ENCODE data around the gene HOMER3. TPM values are rescaled to one million over a fixed set of nuclear protein-coding genes. Genes with fewer than 3 reads are reported as not detected.

The HOMER3 gene
- polyA plus RNA-seq, 2 donors = 8.9 to 12.6 TPM

- Histone ChIP-seq H3K36me3 (ENCODE audit: control insufficient read depth in 2 of 2, insufficient read depth in 2 of 2, low read length in 1 of 2) (no peaks in the 10 kb centered on the region), H3K9me3 (ENCODE audit: control insufficient read depth in 2 of 2, insufficient read depth in 1 of 2, low read depth in 1 of 2, low read length in 1 of 2) (no peaks in the 10 kb centered on the region), H3K27ac (ENCODE audit: low read depth in 2 of 2, low read length in 1 of 2) (no peak overlapping the region), H3K27me3 (ENCODE audit: control insufficient read depth in 1 of 2, insufficient read depth in 2 of 2, low read length in 2 of 2) (no peaks in the 10 kb centered on the region), H3K4me1 (ENCODE audit: control insufficient read depth in 2 of 2, insufficient read depth in 2 of 2, low read length in 1 of 2) (no peaks in the 10 kb centered on the region), H3K4me3 (ENCODE audit: low read depth in 1 of 2, low read length in 2 of 2) (no peak overlapping the region)
Observed at GRCh38 chr19:18946335-18946734, 5.3 kb upstream of the HOMER3 start.

DNA sequence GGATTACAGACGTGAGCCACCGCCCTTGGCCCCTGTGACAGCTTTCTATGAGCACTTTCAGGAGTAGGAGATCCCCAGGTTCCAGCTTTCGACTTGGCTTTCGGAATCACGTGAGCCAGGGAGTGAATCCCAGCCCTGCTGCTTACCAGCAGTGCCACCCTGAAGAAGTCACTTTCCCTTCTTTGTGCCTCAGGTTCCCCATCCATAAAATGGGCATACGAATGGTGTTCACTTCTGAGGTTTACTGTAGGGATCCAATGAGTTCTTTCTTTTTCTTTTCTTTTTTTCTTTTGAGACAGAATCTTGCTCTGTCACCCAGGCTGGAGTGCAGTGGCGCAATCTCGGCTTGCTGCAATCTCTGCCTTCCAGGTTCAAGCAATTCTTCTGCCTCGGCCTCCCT, 4.3 kb upstream of the HOMER3 start:
- WGBS, 2 donors = 86 to 90% methylated on average over 9 of the region's 9 CpGs
- no peaks in the 10 kb centered on the region for H3K4me1 ChIP-seq (ENCODE audit: control insufficient read depth in 2 of 2, insufficient read depth in 2 of 2, low read length in 1 of 2)
- no peak overlapping the region for H3K4me3 ChIP-seq (ENCODE audit: low read depth in 1 of 2, low read length in 2 of 2)
- no peaks in the 10 kb centered on the region for H3K9me3 ChIP-seq (ENCODE audit: control insufficient read depth in 2 of 2, insufficient read depth in 1 of 2, low read depth in 1 of 2, low read length in 1 of 2)
- no peaks in the 10 kb centered on the region for H3K27me3 ChIP-seq (ENCODE audit: control insufficient read depth in 1 of 2, insufficient read depth in 2 of 2, low read length in 2 of 2)
- H3K36me3 ChIP-seq (ENCODE audit: control insufficient read depth in 2 of 2, insufficient read depth in 2 of 2, low read length in 1 of 2) = no peaks in the 10 kb centered on the region
- no peak overlapping the region for H3K27ac ChIP-seq (ENCODE audit: low read depth in 2 of 2, low read length in 1 of 2)

DNA sequence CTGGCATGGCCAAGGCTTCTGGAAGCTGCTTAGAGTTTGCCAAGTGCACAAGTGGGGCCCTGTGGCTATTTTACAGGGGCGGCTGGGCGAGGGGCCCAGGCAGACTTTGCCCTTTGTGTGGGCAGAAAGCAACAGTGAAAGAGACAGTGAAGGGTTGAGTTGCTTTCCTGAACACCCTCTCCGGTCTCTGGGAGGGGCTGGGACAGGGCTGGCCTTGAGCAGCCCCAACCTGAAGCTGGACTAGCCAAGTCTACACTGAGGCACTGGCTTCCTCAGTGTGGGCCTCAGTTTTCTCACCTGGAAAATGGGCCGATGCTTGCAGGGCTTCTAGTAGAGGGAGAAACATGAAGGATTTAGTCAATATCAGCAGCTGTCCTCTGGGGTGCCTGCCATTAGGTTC, 2.4 kb upstream of the HOMER3 start:
- H3K36me3 ChIP-seq (ENCODE audit: control insufficient read depth in 2 of 2, insufficient read depth in 2 of 2, low read length in 1 of 2) = no peaks in the 10 kb centered on the region
- no peaks in the 10 kb centered on the region for H3K27me3 ChIP-seq (ENCODE audit: control insufficient read depth in 1 of 2, insufficient read depth in 2 of 2, low read length in 2 of 2)
- 55 to 62% methylated on average over 4 of the region's 4 CpGs for WGBS, 2 donors
- no peaks in the 10 kb centered on the region for H3K9me3 ChIP-seq (ENCODE audit: control insufficient read depth in 2 of 2, insufficient read depth in 1 of 2, low read depth in 1 of 2, low read length in 1 of 2)
- H3K4me3 ChIP-seq (ENCODE audit: low read depth in 1 of 2, low read length in 2 of 2) = no peak overlapping the region
- H3K4me1 ChIP-seq (ENCODE audit: control insufficient read depth in 2 of 2, insufficient read depth in 2 of 2, low read length in 1 of 2) = peaks cover 0 to 2% of the 10 kb centered on the region in 2 donors
- H3K27ac ChIP-seq (ENCODE audit: low read depth in 2 of 2, low read length in 1 of 2) = no peak overlapping the region

GRCh38 chr19:18942692-18943091, 1.7 kb upstream of the HOMER3 start:
- Histone ChIP-seq H3K27me3 (ENCODE audit: control insufficient read depth in 1 of 2, insufficient read depth in 2 of 2, low read length in 2 of 2) (no peaks in the 10 kb centered on the region), H3K36me3 (ENCODE audit: control insufficient read depth in 2 of 2, insufficient read depth in 2 of 2, low read length in 1 of 2) (no peaks in the 10 kb centered on the region), H3K9me3 (ENCODE audit: control insufficient read depth in 2 of 2, insufficient read depth in 1 of 2, low read depth in 1 of 2, low read length in 1 of 2) (no peaks in the 10 kb centered on the region), H3K4me3 (ENCODE audit: low read depth in 1 of 2, low read length in 2 of 2) (no peak overlapping the region), H3K4me1 (ENCODE audit: control insufficient read depth in 2 of 2, insufficient read depth in 2 of 2, low read length in 1 of 2) (peaks cover 0 to 2% of the 10 kb centered on the region in 2 donors), H3K27ac (ENCODE audit: low read depth in 2 of 2, low read length in 1 of 2) (no peak overlapping the region)
- WGBS, 2 donors = 71 to 73% methylated on average over 6 of the region's 6 CpGs

DNA sequence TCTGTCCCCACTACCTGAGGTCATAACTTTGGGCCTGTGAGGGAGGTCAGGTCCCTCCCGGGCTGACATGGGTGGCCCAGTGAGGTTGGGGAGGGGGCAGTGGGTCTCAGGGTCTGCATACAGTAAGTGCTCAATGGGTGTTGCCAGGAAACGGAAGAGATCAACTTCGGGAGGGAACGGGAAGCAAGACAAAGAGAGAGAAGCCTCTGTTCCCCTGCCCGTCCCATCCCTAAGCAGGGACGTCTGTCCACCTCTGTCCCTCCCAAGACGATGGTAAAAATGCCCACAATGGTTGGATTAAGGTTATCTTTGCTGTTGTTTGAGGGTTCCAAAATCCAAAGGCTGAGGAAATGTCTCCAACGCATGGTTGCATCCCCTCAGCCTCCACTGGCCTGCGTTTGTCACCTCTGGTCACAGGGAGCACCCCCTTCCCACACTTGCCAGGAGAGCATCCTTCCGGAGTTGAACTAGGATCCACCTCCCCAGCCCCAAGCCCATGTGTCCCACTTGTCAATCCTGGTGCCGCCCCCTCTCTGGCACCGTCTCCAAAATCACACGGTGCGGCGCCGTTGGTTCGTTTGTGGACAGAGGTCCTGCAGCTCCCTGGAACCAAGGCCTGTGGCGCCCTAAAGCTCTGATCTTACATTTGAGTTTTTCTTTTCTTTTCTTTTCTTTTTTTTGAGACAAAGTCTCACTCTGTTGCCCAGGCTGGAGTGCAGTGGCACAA, 774 bp upstream of the HOMER3 start:
- no peaks in the 10 kb centered on the region for H3K9me3 ChIP-seq (ENCODE audit: control insufficient read depth in 2 of 2, insufficient read depth in 1 of 2, low read depth in 1 of 2, low read length in 1 of 2)
- WGBS, 2 donors = 58 to 68% methylated on average over 18 of the region's 18 CpGs
- H3K36me3 ChIP-seq (ENCODE audit: control insufficient read depth in 2 of 2, insufficient read depth in 2 of 2, low read length in 1 of 2) = no peaks in the 10 kb centered on the region
- H3K27me3 ChIP-seq (ENCODE audit: control insufficient read depth in 1 of 2, insufficient read depth in 2 of 2, low read length in 2 of 2) = no peaks in the 10 kb centered on the region
- H3K4me3 ChIP-seq (ENCODE audit: low read depth in 1 of 2, low read length in 2 of 2) = no peak overlapping the region
- H3K4me1 ChIP-seq (ENCODE audit: control insufficient read depth in 2 of 2, insufficient read depth in 2 of 2, low read length in 1 of 2) = peaks cover 0 to 2% of the 10 kb centered on the region in 2 donors
- H3K27ac ChIP-seq (ENCODE audit: low read depth in 2 of 2, low read length in 1 of 2) = no peak overlapping the region

- no peaks in the 10 kb centered on the region for H3K9me3 ChIP-seq (ENCODE audit: control insufficient read depth in 2 of 2, insufficient read depth in 1 of 2, low read depth in 1 of 2, low read length in 1 of 2)
- H3K27ac ChIP-seq (ENCODE audit: low read depth in 2 of 2, low read length in 1 of 2) = peak overlapping the region in 1 of 2 donors; percentile 1
- WGBS, 2 donors = 1% methylated on average over 40 to 47 of the region's 47 CpGs
- peaks cover 0 to 2% of the 10 kb centered on the region in 2 donors for H3K4me1 ChIP-seq (ENCODE audit: control insufficient read depth in 2 of 2, insufficient read depth in 2 of 2, low read length in 1 of 2)
- H3K4me3 ChIP-seq (ENCODE audit: low read depth in 1 of 2, low read length in 2 of 2) = peak overlapping the region; percentile 55 to 69
- no peaks in the 10 kb centered on the region for H3K27me3 ChIP-seq (ENCODE audit: control insufficient read depth in 1 of 2, insufficient read depth in 2 of 2, low read length in 2 of 2)
- H3K36me3 ChIP-seq (ENCODE audit: control insufficient read depth in 2 of 2, insufficient read depth in 2 of 2, low read length in 1 of 2) = no peaks in the 10 kb centered on the region
Observed at GRCh38 chr19:18939922-18940768, 872 bp downstream of the HOMER3 start.

DNA sequence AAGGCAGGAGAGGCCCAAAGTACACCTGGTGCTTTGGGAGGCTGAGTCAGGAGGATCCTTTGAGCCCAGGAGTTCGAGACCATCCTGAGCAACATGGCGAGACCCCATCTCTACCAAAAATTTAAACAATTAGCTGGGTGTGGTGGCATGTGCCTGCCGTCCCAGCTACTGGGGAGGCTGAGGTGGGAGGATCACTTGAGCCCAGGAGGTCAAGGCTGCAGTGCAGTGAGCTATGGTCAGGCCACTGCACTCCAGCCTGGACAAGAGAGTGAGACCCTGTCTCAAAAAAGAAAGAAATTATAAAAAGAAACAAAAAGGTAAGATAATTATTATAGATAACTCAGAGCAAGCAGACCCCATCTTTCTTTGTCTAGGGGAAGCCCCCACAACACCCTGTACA, 1.9 kb downstream of the HOMER3 start:
- no peaks in the 10 kb centered on the region for H3K9me3 ChIP-seq (ENCODE audit: control insufficient read depth in 2 of 2, insufficient read depth in 1 of 2, low read depth in 1 of 2, low read length in 1 of 2)
- H3K27ac ChIP-seq (ENCODE audit: low read depth in 2 of 2, low read length in 1 of 2) = no peak overlapping the region
- H3K27me3 ChIP-seq (ENCODE audit: control insufficient read depth in 1 of 2, insufficient read depth in 2 of 2, low read length in 2 of 2) = no peaks in the 10 kb centered on the region
- 88 to 91% methylated on average over 3 of the region's 3 CpGs for WGBS, 2 donors
- H3K4me3 ChIP-seq (ENCODE audit: low read depth in 1 of 2, low read length in 2 of 2) = no peak overlapping the region
- H3K4me1 ChIP-seq (ENCODE audit: control insufficient read depth in 2 of 2, insufficient read depth in 2 of 2, low read length in 1 of 2) = peaks cover 0 to 2% of the 10 kb centered on the region in 2 donors
- H3K36me3 ChIP-seq (ENCODE audit: control insufficient read depth in 2 of 2, insufficient read depth in 2 of 2, low read length in 1 of 2) = no peaks in the 10 kb centered on the region

DNA sequence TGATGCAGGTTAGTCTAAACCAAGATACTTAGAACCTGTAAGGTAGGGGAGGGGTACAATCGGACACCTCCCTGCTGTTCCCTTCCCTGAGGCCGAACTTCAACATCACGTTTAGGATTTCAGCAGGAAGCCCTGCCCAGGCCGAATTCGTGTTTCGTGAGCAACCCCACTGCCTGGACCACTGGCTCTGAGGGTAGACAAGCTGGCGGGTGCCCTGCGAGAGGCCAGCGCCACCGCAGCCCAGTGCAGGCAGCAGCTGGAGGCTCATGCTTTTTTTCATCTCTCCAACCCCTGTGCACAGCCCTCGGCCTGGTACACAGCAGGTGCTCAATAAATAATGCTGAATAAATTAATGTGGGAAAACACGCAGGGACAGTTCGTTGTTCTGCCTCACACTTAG, 7.7 kb downstream of the HOMER3 start:
- 87 to 91% methylated on average over 13 of the region's 13 CpGs for WGBS, 2 donors
- Histone ChIP-seq H3K4me1 (ENCODE audit: control insufficient read depth in 2 of 2, insufficient read depth in 2 of 2, low read length in 1 of 2) (no peaks in the 10 kb centered on the region), H3K27ac (ENCODE audit: low read depth in 2 of 2, low read length in 1 of 2) (no peak overlapping the region), H3K36me3 (ENCODE audit: control insufficient read depth in 2 of 2, insufficient read depth in 2 of 2, low read length in 1 of 2) (peaks cover 0 to 4% of the 10 kb centered on the region in 2 donors), H3K4me3 (ENCODE audit: low read depth in 1 of 2, low read length in 2 of 2) (no peak overlapping the region), H3K27me3 (ENCODE audit: control insufficient read depth in 1 of 2, insufficient read depth in 2 of 2, low read length in 2 of 2) (no peaks in the 10 kb centered on the region), H3K9me3 (ENCODE audit: control insufficient read depth in 2 of 2, insufficient read depth in 1 of 2, low read depth in 1 of 2, low read length in 1 of 2) (no peaks in the 10 kb centered on the region)

DNA sequence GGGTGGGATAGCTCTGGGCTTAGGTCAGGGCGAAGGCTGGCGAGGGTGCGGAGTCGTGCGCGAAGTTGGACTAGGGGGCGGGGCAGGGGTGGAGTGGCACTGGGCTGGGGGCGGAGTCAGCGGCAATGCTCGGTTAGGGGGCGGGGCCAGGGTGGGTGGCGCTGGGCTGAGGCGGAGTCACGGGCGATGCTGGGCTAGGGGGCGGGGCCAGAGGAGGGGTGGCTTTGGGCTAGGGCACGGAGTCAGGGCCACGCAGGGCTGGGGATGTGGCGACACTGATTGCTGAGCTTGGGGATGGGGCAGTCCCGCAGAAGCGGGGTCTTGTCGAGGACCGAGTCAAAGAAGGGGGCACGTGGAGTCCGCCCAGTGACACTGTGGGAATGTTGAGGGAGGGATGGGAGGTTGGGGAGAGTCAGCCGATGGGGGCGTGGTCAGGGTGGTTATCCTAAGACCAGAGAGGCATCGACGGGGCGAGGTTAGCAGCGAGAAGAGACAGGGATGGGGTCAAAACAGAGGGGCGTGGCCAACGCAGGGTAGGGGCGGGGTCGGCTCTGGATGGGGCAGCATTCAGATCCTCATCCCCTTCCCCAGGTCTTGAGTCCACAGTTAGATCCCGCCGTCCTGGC, 8.7 kb downstream of the HOMER3 start:
- Histone ChIP-seq H3K9me3 (ENCODE audit: control insufficient read depth in 2 of 2, insufficient read depth in 1 of 2, low read depth in 1 of 2, low read length in 1 of 2) (no peaks in the 10 kb centered on the region), H3K4me1 (ENCODE audit: control insufficient read depth in 2 of 2, insufficient read depth in 2 of 2, low read length in 1 of 2) (no peaks in the 10 kb centered on the region), H3K4me3 (ENCODE audit: low read depth in 1 of 2, low read length in 2 of 2) (no peak overlapping the region), H3K36me3 (ENCODE audit: control insufficient read depth in 2 of 2, insufficient read depth in 2 of 2, low read length in 1 of 2) (peaks cover 0 to 10% of the 10 kb centered on the region in 2 donors), H3K27me3 (ENCODE audit: control insufficient read depth in 1 of 2, insufficient read depth in 2 of 2, low read length in 2 of 2) (no peaks in the 10 kb centered on the region), H3K27ac (ENCODE audit: low read depth in 2 of 2, low read length in 1 of 2) (no peak overlapping the region)
- 33 to 50% methylated on average over 34 to 37 of the region's 37 CpGs for WGBS, 2 donors

Data from esophagus (tissue), 2 donors.